Measurements from ENCODE around the gene RPS15.
A peak's percentile ranks its signal among the peaks of the same experiment; 100 is the strongest.

The RPS15 gene

GRCh38 chr19:1408300-1409203 is 29.6 kb upstream of the RPS15 start:
- Histone ChIP-seq H3K18ac (ENCODE audit: low read length) (peak overlapping the region; percentile 85), H2BK5ac (ENCODE audit: low read depth, low read length, poor library complexity) (peak overlapping the region; percentile 96), H4K8ac (ENCODE audit: low read depth, low read length) (peak overlapping the region; percentile 82), H2BK12ac (ENCODE audit: low read length) (no peak overlapping the region), H2AK5ac (ENCODE audit: low read length) (peak overlapping the region; percentile 98), H3K79me2 (ENCODE audit: control insufficient read depth, insufficient read depth, low read length, poor library complexity) (peaks cover 59% of the 10 kb centered on the region), H2AFZ (ENCODE audit: insufficient read depth, low read length, poor library complexity) (peak overlapping the region; percentile 60), H2BK120ac (ENCODE audit: insufficient read depth, low read length, poor library complexity) (peak overlapping the region; percentile 85), H3K36me3 (ENCODE audit: control insufficient read depth in 1 of 2, insufficient read depth in 2 of 2, low read length in 2 of 2) (peaks cover 37 to 38% of the 10 kb centered on the region in 2 experiments), H3K4me2 (ENCODE audit: low read length) (peak overlapping the region; percentile 62), H3K9ac (ENCODE audit: low read length) (peak overlapping the region; percentile 95), H3K23ac (ENCODE audit: low read length) (no peak overlapping the region), H3K79me1 (ENCODE audit: low read length) (peaks cover 18% of the 10 kb centered on the region), H4K91ac (ENCODE audit: low read depth, low read length) (peak overlapping the region; percentile 98), H3K14ac (ENCODE audit: low read length) (peak overlapping the region; percentile 96), H3K4ac (ENCODE audit: low read depth, low read length) (peak overlapping the region; percentile 96), H3K4me3 (ENCODE audit: low read depth, low read length) (peak overlapping the region; percentile 86), H3K27ac (ENCODE audit: low read depth, low read length) (peak overlapping the region; percentile 83), H3K4me1 (ENCODE audit: control insufficient read depth in 1 of 2, insufficient read depth in 2 of 2, low read length in 2 of 2) (peaks cover 28 to 30% of the 10 kb centered on the region in 2 experiments), H3K27me3 (ENCODE audit: insufficient read depth, low read length) (no peaks in the 10 kb centered on the region), H3K9me3 (ENCODE audit: insufficient read depth, low read depth, low read length) (peaks cover 2% of the 10 kb centered on the region), H4K12ac (ENCODE audit: low read depth, low read length) (peak overlapping the region; percentile 82)
- DNase-seq, result peak; percentile 68 to 83
- WGBS (ENCODE audit: extremely low coverage, insufficient coverage, insufficient read length), result no CpG with 5 or more reads among the region's 69 CpGs

GRCh38 chr19:1409204-1410005 is 28.8 kb upstream of the RPS15 start:
- H3K27me3 ChIP-seq (ENCODE audit: insufficient read depth, low read length), result no peaks in the 10 kb centered on the region
- H3K4ac ChIP-seq (ENCODE audit: low read depth, low read length), result peak overlapping the region; percentile 96
- H3K79me2 ChIP-seq (ENCODE audit: control insufficient read depth, insufficient read depth, low read length, poor library complexity), result peaks cover 59% of the 10 kb centered on the region
- H2AK5ac ChIP-seq (ENCODE audit: low read length), result peak overlapping the region; percentile 72
- H4K12ac ChIP-seq (ENCODE audit: low read depth, low read length), result no peak overlapping the region
- no peak overlapping the region for H3K23ac ChIP-seq (ENCODE audit: low read length)
- H2BK5ac ChIP-seq (ENCODE audit: low read depth, low read length, poor library complexity), result no peak overlapping the region
- no peak overlapping the region for H2BK120ac ChIP-seq (ENCODE audit: insufficient read depth, low read length, poor library complexity)
- WGBS (ENCODE audit: extremely low coverage, insufficient coverage, insufficient read length), result no CpG with 5 or more reads among the region's 33 CpGs
- no peak overlapping the region for H4K8ac ChIP-seq (ENCODE audit: low read depth, low read length)
- H3K18ac ChIP-seq (ENCODE audit: low read length), result no peak overlapping the region
- peak overlapping the region; percentile 4 for H2AFZ ChIP-seq (ENCODE audit: insufficient read depth, low read length, poor library complexity)
- peaks cover 2% of the 10 kb centered on the region for H3K9me3 ChIP-seq (ENCODE audit: insufficient read depth, low read depth, low read length)
- peak overlapping the region; percentile 95 for H3K9ac ChIP-seq (ENCODE audit: low read length)
- H3K4me3 ChIP-seq (ENCODE audit: low read depth, low read length), result peak overlapping the region; percentile 86
- DNase-seq, result no peak
- H3K79me1 ChIP-seq (ENCODE audit: low read length), result peaks cover 18% of the 10 kb centered on the region
- H3K36me3 ChIP-seq (ENCODE audit: control insufficient read depth in 1 of 2, insufficient read depth in 2 of 2, low read length in 2 of 2), result peaks cover 37 to 39% of the 10 kb centered on the region in 2 experiments
- peak overlapping the region; percentile 83 for H3K27ac ChIP-seq (ENCODE audit: low read depth, low read length)
- H3K4me1 ChIP-seq (ENCODE audit: control insufficient read depth in 1 of 2, insufficient read depth in 2 of 2, low read length in 2 of 2), result peaks cover 28 to 30% of the 10 kb centered on the region in 2 experiments
- peak overlapping the region; percentile 62 for H3K4me2 ChIP-seq (ENCODE audit: low read length)
- no peak overlapping the region for H2BK12ac ChIP-seq (ENCODE audit: low read length)
- peak overlapping the region; percentile 33 for H4K91ac ChIP-seq (ENCODE audit: low read depth, low read length)
- peak overlapping the region; percentile 65 for H3K14ac ChIP-seq (ENCODE audit: low read length)

- Histone ChIP-seq H2AFZ (ENCODE audit: insufficient read depth, low read length, poor library complexity) (no peak overlapping the region), H3K9ac (ENCODE audit: low read length) (peak overlapping the region; percentile 20), H2BK5ac (ENCODE audit: low read depth, low read length, poor library complexity) (no peak overlapping the region), H3K18ac (ENCODE audit: low read length) (no peak overlapping the region), H3K27me3 (ENCODE audit: insufficient read depth, low read length) (no peaks in the 10 kb centered on the region), H4K12ac (ENCODE audit: low read depth, low read length) (no peak overlapping the region), H3K4me1 (ENCODE audit: control insufficient read depth in 1 of 2, insufficient read depth in 2 of 2, low read length in 2 of 2) (peaks cover 33 to 35% of the 10 kb centered on the region in 2 experiments), H2BK12ac (ENCODE audit: low read length) (no peak overlapping the region), H2BK120ac (ENCODE audit: insufficient read depth, low read length, poor library complexity) (no peak overlapping the region), H3K36me3 (ENCODE audit: control insufficient read depth in 1 of 2, insufficient read depth in 2 of 2, low read length in 2 of 2) (peaks cover 37 to 39% of the 10 kb centered on the region in 2 experiments), H3K4me2 (ENCODE audit: low read length) (no peak overlapping the region), H3K79me2 (ENCODE audit: control insufficient read depth, insufficient read depth, low read length, poor library complexity) (peaks cover 59% of the 10 kb centered on the region), H3K9me3 (ENCODE audit: insufficient read depth, low read depth, low read length) (peaks cover 2% of the 10 kb centered on the region), H3K23ac (ENCODE audit: low read length) (no peak overlapping the region), H3K4me3 (ENCODE audit: low read depth, low read length) (no peak overlapping the region), H2AK5ac (ENCODE audit: low read length) (no peak overlapping the region), H3K14ac (ENCODE audit: low read length) (no peak overlapping the region), H3K4ac (ENCODE audit: low read depth, low read length) (peak overlapping the region; percentile 96), H4K91ac (ENCODE audit: low read depth, low read length) (no peak overlapping the region), H3K79me1 (ENCODE audit: low read length) (peaks cover 18% of the 10 kb centered on the region), H3K27ac (ENCODE audit: low read depth, low read length) (no peak overlapping the region), H4K8ac (ENCODE audit: low read depth, low read length) (no peak overlapping the region)
- WGBS (ENCODE audit: extremely low coverage, insufficient coverage, insufficient read length), result no CpG with 5 or more reads among the region's 23 CpGs
- no peak for DNase-seq
These were observed 27.9 kb upstream of the RPS15 start for GRCh38 chr19:1410136-1410786.

GRCh38 chr19:1410789-1411188 is 27.4 kb upstream of the RPS15 start:
- no peak overlapping the region for H2AFZ ChIP-seq (ENCODE audit: insufficient read depth, low read length, poor library complexity)
- no CpG with 5 or more reads among the region's 9 CpGs for WGBS (ENCODE audit: extremely low coverage, insufficient coverage, insufficient read length)
- no peak overlapping the region for H3K23ac ChIP-seq (ENCODE audit: low read length)
- no peak overlapping the region for H3K18ac ChIP-seq (ENCODE audit: low read length)
- H3K4me3 ChIP-seq (ENCODE audit: low read depth, low read length), result no peak overlapping the region
- no peak overlapping the region for H4K91ac ChIP-seq (ENCODE audit: low read depth, low read length)
- H3K36me3 ChIP-seq (ENCODE audit: control insufficient read depth in 1 of 2, insufficient read depth in 2 of 2, low read length in 2 of 2), result peaks cover 37 to 39% of the 10 kb centered on the region in 2 experiments
- no peak overlapping the region for H3K4me2 ChIP-seq (ENCODE audit: low read length)
- H2BK120ac ChIP-seq (ENCODE audit: insufficient read depth, low read length, poor library complexity), result no peak overlapping the region
- H4K12ac ChIP-seq (ENCODE audit: low read depth, low read length), result no peak overlapping the region
- H3K27ac ChIP-seq (ENCODE audit: low read depth, low read length), result no peak overlapping the region
- H3K79me2 ChIP-seq (ENCODE audit: control insufficient read depth, insufficient read depth, low read length, poor library complexity), result peaks cover 62% of the 10 kb centered on the region
- H2BK5ac ChIP-seq (ENCODE audit: low read depth, low read length, poor library complexity), result no peak overlapping the region
- no peak overlapping the region for H3K9ac ChIP-seq (ENCODE audit: low read length)
- no peak for DNase-seq
- no peak overlapping the region for H3K14ac ChIP-seq (ENCODE audit: low read length)
- no peak overlapping the region for H4K8ac ChIP-seq (ENCODE audit: low read depth, low read length)
- H3K4me1 ChIP-seq (ENCODE audit: control insufficient read depth in 1 of 2, insufficient read depth in 2 of 2, low read length in 2 of 2), result peaks cover 38% of the 10 kb centered on the region in 2 experiments
- H3K9me3 ChIP-seq (ENCODE audit: insufficient read depth, low read depth, low read length), result peaks cover 2% of the 10 kb centered on the region
- H3K27me3 ChIP-seq (ENCODE audit: insufficient read depth, low read length), result no peaks in the 10 kb centered on the region
- H2BK12ac ChIP-seq (ENCODE audit: low read length), result no peak overlapping the region
- peaks cover 18% of the 10 kb centered on the region for H3K79me1 ChIP-seq (ENCODE audit: low read length)
- H3K4ac ChIP-seq (ENCODE audit: low read depth, low read length), result peak overlapping the region; percentile 96
- no peak overlapping the region for H2AK5ac ChIP-seq (ENCODE audit: low read length)

Data from trophoblast cell (in vitro differentiated cells and primary cell).